HFF-Myc (cell line): ENCODE measurements around the gene SMARCAL1.

Experiments used
- DNase-seq: peaks from one replicate; pipeline ENCODE4 v3.0.0-alpha.2; 2011; ENCODE audit warnings: low read depth; ENCODE audit errors: extremely low read depth
- H3K4me3 ChIP-seq: replicated peaks from 2 replicates; pipeline ENCODE4 v1.5.1; 2011; ENCODE audit warnings: low read depth, mild to moderate bottlenecking, control low read depth, low read length
- CTCF ChIP-seq: IDR thresholded peaks from 2 replicates; pipeline ENCODE4 v1.5.1; 2012; ENCODE audit warnings: mild to moderate bottlenecking, low read depth, low read length, control low read depth; ENCODE audit errors: missing control alignments

The SMARCAL1 gene

DNA sequence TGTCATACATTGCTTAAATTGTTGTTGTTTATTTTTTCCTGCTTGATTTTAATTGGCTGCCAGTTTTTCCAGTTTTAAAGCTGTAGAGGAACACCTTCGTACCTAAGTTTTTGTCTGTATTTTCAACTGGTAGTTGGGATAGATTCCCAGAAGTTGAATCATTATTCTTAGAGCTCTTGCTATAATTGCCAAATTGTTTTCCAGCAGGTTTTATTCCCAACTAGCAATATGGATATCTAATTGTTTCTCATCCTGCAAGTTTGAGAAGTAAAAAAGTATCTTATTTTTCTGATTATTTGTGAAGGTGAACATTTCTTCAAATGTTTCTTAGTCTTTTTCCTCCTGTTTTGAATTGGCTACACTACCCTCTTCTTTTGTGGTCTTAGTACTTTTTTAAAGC, 6.7 kb downstream of the SMARCAL1 start:
- DNase-seq = no peak
- TF ChIP-seq CTCF = no peak
- H3K4me3 ChIP-seq = no peak overlapping the region

GRCh38 chr2:216420367-216421101, 8.2 kb downstream of the SMARCAL1 start:
- DNase-seq = no peak
- TF ChIP-seq CTCF = no peak
- H3K4me3 ChIP-seq = no peak overlapping the region

DNA sequence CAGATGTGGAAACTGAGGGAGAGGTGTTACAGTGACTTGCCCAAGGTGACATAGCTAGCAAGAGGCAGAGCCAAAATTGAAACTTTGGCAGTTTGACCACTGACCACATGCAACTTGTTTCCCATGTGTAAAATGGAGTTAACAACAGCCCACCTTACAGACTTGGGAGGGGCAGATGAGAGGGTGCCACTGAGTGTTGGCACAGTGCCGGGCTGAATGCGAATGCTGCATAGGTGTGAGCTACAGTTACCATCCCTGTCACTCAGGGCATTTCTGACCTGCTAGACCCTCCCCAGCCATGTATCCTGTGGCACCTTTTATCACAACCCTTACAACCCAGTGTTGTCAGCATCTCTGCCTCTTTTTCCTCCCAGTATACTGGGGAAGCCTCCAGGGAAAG, 10.8 kb downstream of the SMARCAL1 start:
- no peak for DNase-seq
- no peak overlapping the region for H3K4me3 ChIP-seq
- TF ChIP-seq CTCF = no peak

DNA sequence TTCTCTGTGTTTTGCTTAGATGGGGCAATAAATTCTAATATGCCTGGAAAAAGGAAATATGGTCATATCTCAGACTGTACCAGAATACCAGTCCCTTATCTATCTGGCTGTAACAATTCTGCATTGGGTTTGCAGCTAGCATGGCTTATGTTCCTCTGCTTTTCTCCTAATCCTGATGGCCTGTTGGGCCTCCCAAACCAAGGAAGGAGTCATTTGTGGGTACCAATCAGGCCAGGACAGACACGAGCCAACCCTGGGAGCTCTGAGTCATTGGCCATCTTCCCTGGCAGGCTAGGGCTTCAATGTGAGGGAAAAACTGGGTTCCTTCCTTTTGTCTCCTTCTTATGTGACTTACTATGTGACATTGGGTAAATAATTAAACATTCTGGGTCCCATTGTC, 12.0 kb downstream of the SMARCAL1 start:
- DNase-seq = no peak
- no peak for TF ChIP-seq CTCF
- H3K4me3 ChIP-seq = no peak overlapping the region

- no peak overlapping the region for H3K4me3 ChIP-seq
- no peak for TF ChIP-seq CTCF
- no peak for DNase-seq
These were observed 12.9 kb downstream of the SMARCAL1 start for GRCh38 chr2:216425008-216425787.

GRCh38 chr2:216426166-216426777, 14.0 kb downstream of the SMARCAL1 start:
- H3K4me3 ChIP-seq = no peak overlapping the region
- no peak for TF ChIP-seq CTCF
- no peak for DNase-seq
